DND-41 (cell line): Measurements from ENCODE around the gene PHACTR3.

ENCODE experiments used
- CTCF ChIP-seq: IDR thresholded peaks from 2 replicates; pipeline ENCODE4 v1.5.1; 2012; ENCODE audit warnings: borderline replicate concordance, low read length, moderate library complexity, mild to moderate bottlenecking; ENCODE audit not compliant: poor library complexity, severe bottlenecking; ENCODE audit errors: extremely low read depth
- EZH2 ChIP-seq: IDR thresholded peaks from 3 replicates; pipeline ENCODE4 v1.6.1; 2012; ENCODE audit warnings: borderline replicate concordance, low read depth, mild to moderate bottlenecking, moderate library complexity, low read length, inconsistent platforms; ENCODE audit not compliant: severe bottlenecking

DNA sequence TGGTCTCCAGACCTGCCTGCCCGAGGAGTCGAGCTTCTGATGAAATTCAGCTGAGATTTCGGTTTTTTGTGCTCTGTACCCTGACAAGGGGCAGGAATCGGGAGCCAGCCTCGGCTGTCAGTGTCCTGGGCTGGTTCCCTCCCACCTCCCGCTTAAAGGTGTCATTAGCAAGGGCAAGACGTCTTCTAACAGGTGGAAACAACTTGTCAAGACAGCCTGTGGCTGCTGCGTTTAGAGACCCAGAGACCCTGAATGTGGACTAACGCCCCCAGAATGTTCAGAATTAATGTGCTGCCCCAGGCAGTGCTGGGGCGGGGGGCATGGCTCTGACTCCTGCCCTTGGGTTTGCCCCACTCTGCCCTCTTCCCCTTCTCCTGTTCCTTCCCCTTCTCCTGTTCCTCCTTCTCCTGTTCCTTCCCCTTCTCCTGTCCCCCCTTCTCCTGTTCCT lies 69.7 kb downstream of the PHACTR3 start:
- TF ChIP-seq CTCF (no peak), EZH2 (no peak)
